GM18858 (cell line): ENCODE measurements around the gene ARHGAP42.
"Not testable (repeated sequence)": the region's sequence is repeated elsewhere in the genome, so short reads cannot be mapped to it uniquely, and the experiment has no call there.

ENCODE experiments used
- ATAC-seq: cut with Tn5 transposase; IDR thresholded peaks from one replicate; pipeline ENCODE4 v1.9.1; 2021; ENCODE audit not compliant: unreplicated experiment

ARHGAP42 gene

DNA sequence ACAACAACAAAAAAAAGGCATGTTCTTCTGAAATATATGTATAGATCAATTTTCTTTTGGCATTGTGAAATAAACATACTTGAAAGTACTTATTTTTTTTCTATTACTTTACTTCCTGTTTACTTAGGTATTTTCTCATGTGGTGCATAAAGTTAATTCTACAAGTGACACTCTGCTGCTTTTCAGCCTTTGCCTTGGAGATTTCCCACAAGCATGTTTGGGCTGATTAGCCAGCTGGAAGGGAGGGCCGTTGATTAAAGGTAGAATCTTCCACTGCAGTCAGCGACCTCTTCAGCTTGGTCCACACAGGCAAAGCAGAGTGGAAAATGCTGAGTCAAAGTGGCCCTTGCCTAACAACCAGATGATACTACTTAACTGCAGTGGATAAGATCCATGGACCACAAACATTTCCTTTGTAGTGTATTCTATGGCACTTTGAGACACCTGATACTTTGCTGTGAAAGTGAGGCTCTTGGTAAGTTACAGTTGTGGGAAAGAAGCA, 176.0 kb downstream of the ARHGAP42 start:
- ATAC-seq: peak; percentile 86

DNA sequence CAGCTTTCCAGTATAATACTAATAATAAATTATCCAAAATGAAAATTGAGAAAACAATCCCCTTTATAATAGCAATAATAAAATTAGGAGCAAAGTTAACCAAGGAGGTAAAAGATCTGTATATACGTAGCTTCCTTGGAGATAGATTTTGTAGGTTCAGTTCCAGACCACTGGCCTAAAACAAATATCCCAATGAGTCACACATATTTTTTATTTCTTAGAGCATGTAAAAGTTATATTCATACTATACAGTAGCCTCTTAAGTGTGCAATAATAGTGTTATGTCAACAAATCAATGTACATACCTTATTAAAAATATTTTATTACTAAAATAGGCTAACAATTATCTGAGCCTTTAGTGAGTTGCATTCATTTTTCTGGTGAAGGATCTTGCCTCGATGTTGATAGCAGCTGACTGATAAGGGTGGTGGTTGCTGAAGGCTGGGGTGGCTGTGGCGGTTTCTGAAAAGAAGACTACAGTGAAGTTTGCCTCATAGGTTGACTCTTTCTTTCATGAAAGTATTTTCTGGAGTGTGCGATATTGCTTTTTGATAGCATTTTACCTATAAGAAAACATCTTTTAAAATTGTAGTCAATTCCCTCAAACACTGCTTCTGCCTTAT, 178.5 kb downstream of the ARHGAP42 start:
- ATAC-seq: no peak

DNA sequence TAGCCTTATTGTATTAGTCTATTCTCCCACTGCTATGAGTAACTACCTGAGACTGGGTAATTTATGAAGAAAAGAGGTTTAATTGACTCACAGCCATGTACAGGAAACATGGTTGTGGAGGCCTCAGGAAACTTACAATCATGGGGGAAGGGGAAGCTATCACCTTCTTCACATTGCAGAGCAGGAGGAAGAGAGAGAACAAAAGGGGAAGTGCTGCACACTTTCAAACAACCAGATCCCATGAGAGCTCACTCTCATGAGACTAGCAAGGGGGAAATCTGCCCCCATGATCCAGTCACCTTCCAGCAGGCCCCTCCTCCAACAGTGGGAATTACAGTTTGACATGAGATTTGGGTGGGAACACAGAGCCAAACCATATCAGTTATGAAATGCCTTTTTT, 179.4 kb downstream of the ARHGAP42 start:
- no peak for ATAC-seq

DNA sequence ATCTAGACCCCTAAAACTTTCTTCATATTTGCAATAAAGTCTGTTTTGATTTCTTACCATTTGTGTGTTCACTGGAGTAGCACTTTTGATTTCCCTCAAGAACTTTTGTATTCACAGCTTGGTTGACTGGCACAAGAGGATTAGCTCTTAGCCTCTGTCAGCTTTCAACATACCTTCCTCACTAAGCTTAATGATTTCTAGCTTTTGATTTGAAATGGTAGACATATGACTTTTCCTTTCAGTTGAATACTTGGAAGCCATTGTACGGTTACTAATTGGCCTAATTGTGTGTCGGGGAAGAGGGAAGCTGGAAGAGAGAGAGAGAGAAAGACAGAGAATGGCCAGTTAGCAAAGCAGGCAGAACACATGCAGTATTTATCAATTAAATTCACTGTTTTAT, 180.5 kb downstream of the ARHGAP42 start:
- no peak for ATAC-seq

DNA sequence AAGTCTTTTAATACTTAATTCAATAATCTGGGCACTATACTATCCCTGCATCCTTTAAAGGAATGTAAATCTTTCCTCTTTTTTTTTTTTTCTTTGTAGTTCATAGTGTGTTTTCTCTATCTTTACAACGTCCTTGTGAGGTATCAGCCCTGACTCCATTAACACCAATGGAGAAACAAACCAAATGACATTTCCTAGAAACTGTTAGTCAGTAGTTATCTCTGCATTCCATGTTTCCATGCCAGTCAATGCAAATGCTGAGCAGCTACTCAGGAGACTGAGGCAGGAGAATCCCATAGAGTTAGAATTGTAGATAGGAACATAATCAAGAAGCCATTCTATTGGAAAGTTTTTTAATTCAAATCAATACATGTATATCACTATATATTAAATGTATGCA, 182.2 kb downstream of the ARHGAP42 start:
- no peak for ATAC-seq

DNA sequence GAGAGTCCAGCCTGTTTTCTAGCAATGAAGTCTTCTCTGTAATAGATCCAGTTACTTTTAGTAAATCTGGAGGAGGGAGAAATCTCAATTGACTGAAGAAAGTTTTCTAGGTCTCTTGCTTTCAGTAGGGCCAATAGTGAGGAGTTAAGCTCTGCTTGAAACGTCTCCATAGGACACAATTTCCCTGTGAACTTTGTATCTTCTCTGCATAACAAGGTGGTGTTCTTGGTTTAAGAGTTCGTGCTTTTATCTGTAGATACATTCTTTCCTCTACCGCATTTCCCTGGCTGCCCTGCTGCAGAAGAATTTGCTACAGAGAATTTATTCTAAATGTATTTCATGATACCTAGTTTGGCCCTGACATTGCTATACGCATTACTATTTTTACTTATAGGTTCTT, 183.1 kb downstream of the ARHGAP42 start:
- no peak for ATAC-seq

DNA sequence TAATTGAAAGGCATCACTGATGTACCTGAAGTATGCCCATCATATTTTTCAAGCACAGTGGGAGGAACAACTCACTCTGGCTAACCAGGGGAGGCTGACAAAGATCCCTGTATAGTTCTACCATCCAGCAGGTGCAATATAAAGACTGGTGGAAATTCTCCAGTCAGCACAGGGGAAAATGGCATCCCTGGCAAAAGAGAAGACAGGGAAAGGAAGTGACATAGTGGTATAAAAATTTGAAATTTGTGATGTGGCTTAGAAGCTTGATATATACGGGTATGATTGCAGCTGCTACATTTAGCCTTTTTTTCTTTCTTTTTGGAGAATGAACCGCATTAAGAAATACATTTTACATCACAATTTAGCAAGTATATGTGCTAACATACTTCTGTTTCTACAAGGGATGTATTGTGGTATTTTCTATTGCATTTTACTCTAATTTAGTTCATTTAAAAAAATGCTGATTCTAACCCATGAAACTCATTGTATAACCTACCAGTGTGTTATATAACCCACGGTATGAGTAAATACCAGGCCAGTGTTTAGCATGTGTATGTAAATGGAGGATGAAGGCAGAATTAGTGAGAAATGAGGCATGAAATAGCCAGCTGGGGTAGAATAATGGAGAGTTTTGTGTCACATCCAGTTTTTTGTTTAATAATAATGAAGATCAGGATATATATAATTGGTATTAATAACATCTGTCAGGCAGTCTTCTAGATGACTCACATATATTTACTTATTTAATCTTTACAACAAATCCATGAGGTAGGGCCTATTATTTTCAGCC, 186.1 kb downstream of the ARHGAP42 start:
- no peak for ATAC-seq

DNA sequence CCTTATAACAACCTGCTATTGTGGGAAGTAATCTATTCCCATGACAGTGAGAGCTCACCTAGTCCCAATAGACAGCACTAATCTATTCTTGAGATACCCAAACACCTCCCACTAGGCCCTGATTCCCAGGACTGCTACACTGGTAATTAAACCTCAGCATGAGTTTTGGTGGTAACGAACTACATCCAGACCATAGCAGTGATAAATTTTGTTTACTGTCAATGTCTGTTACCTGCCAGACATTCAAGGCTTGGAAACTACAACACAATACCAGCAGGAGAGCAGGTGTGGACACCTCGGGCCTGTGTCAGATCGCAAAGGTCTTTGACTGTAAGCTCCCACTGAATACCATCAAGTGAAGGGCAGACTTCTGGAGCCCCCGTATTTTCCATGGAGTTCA, 187.1 kb downstream of the ARHGAP42 start:
- no peak for ATAC-seq

DNA sequence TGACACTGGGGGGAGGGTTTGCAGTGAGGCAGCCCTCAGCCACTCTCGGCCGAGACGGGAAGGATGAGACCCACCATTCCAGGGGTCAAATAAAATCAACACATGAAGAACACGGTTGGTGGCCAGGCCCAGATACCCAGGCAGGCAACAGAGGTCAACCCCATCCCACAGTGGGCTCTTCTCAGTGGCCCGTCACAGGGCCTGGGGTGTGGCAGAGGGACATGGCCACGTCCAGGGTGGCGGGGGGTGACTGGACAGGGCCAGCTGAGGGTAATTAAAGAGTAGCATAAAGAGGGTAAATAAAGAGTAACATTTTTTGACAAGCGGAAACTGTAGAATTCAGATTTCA, 188.4 kb downstream of the ARHGAP42 start:
- no peak for ATAC-seq

DNA sequence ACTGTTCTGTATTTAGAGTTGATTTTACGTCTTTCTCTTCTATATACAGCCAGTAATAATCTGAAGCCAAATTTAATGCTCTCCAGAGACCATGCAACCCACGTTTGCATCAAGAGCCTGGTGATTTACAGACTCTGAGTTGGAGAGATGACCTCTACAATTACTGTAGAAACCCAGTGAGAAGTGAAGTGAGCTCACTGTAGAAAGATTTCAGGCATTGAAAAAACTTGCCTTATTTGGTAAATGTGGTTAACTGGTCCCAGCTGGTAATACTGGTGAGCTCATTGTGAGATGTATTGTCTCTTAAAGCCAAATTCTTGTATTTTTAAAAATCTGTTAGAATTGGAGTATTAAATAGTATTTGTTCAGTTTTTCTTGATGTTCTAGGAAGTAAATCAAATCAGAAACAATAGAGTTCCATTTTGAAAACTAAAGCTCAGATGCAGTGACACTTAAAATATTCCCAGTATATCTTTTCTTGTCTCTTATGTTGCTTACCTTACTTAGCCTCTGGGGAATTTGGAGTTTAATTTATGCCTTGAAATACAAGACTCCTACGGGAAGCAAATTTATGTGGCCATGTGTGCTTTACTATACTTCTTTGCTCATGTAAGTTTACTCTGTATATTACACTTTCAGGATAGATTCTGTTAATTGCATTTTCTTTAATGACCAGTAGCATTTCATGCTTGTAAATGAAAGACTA, 189.9 kb downstream of the ARHGAP42 start:
- peak; percentile 93 for ATAC-seq

DNA sequence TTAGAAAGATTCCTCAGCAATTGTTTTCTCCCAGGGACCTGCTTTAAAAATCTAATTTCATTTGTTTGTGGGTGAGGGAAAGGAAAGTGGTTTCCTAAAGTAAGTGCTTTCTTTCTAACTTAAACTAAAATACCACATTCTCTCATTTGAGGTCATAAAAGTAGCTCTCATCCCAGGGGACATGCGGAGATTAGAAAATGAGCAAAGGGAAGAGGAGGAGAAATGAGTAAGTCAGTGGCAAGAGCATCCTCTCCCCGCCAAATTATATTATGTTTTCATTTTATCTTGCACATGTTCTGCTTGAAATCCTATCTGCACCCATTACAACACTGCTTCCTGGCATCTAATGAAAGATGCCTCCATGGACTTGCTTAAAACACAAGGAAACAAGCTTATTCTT, 191.4 kb downstream of the ARHGAP42 start:
- ATAC-seq: no peak

DNA sequence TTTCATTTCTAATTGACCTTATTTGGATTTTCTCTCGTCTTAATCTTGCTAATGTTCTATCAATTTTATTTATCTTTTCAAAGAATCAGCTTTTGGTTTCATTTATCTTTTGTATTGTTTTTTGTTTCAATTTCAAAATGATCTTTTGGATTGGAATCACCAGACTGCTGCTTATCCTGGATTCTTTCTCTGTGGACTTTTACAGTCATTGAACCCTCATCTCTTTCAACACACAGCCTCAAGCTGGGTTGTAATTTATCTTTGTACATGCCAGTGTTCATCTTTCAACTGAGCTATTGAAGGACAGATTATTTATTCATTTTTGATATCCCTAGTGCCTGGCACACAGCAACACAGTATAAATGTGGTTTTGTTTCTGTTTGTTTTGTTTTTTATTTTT, 195.9 kb downstream of the ARHGAP42 start:
- ATAC-seq: no peak

DNA sequence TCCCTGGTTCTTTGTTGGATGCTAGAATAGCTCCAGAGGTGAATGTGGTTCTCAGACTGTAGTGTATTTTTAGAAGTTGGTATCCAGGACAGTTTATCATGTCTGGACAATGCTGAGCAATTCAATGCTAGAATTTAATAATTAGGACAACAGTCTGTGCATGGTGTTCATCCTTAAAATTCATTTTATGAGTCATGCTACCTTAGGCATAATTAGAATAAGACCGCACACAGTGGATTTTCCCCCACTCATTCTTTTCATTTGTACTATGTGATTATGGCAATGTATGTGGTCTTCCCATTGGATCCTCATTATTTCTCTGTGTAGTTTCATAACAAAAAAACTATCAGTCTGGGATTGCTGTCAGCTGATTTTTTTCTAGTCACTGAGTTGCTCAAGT, 196.7 kb downstream of the ARHGAP42 start:
- ATAC-seq: no peak

DNA sequence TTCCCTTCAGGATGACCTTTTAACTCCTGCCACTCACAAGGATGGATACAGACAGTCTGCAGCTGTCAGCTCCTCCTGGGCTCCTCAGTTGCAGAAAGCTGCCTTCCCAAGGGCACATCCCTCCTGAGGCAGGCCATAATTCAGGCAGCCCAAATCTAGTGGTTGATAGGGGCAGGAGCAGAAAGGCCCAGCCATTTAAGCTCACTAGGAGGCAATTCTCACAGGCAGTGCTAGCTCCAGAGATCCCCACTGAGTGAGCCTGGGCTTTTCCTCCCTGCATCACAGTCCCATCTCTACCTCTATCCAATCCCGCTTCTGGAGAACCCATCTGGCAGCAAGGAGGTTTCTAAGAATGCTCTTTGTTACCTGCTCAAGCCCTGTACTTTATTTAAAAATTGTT, 200.6 kb downstream of the ARHGAP42 start:
- ATAC-seq: no peak

DNA sequence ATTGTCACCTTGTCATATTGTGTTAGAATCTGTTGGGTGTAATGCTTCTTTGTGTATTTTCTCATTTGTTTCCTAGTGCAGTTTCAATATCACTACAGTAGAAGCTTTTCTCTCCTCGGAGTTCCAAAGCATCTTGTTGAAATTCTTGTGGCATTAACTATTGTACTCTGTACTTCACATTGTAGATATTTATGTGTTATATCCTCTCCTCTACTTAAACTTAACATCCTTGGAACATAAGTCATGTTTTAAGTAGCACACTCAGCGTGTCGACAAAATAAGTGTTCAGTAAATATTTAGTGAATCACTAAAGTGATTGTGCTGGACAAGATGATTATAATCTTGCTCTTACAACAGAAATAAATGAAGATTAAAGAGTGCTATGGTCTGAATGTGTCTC, 201.7 kb downstream of the ARHGAP42 start:
- no peak for ATAC-seq

DNA sequence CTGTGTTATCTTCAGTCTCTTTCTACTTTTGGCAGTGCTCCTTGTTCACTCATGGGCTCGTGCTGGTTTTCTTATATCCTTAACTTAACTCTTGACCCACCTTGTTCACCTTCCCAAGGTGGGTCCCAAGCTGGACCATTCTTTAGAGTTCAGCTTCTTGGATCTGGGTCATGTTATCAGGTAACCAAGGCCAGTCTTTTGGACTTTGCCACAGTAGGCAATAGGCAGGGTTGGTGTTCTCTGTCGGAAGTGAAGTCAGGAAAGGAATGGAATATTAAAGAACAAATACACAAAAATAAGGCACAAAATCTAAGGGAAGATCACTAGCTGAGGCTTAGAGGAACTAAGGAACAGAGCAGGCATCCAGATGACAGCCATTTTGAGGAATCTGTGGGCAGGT, 202.7 kb downstream of the ARHGAP42 start:
- no peak for ATAC-seq

DNA sequence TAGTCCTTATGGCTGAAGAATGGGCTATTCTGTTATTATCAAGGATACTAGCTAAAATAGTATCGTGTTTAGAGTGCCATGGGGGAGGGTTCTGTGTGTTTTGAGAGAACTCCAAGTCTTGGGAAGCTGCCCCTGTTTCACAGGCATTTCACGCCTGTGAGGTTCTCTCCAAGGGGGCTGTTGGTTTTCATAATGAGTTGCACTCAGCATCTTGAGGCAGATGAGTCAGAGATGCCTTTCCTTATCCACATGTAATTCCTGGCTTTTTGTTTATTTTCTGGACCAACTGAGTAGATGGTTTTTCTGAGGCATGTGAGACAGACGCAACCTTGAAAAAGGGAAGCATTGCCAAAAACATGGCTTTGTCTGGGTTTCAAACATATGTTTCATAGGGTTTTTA, 203.7 kb downstream of the ARHGAP42 start:
- ATAC-seq: no peak

DNA sequence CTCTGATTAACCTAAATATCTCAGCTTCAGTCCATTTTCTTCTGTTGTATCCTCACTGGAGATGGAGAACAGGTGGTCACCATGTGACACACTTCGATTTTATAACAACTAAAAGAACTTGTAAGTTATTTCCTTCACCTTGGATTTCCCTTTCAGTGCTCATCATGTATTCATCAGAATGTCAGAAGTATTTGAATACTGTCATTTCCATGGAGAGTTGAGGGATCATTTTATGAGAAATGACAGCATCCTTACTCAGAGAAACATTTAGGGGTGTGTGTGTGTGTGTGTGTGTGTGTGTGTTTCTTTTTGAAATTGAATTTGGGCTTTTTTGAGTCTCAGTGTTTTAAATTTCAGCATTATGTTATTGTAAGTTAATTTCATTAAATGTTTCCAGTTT, 205.8 kb downstream of the ARHGAP42 start:
- ATAC-seq: no peak

DNA sequence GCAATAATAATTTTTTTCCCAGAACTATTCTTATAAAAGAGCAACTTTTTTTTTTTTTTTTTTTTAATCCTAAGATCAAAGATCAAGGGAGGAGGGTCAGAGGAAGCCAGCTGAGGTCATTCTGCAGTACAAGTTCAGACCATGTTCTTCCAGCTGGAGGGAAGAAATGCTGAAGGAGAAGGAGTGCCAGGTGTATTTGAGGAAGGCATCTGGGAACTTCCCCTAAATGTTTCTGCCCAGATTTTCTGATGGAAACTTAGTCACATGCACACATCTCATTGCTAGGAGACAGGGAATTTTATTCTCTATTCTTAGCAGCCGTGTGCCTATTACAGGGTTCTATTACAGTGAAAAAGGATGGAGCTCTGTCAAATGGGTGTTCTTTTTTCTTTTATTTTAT, 208.4 kb downstream of the ARHGAP42 start:
- ATAC-seq: no peak

DNA sequence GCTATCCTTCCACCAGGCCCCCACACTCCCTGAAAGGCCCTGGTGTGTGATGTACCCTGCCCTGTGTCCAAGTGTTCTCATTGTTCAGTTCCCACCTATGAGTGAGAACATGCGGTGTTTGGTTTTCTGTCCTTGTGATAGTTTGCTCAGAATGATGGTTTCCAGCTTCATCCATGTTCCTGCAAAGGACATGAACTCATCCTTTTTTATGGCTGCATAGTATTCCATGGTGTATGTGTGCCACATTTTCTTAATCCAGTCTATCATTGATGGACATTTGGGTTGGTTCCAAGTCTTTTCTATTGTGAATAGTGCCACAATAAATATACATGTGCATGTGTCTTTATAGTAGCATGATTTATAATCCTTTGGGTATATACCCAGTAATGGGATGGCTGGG, 208.9 kb downstream of the ARHGAP42 start:
- not testable (repeated sequence) for ATAC-seq

DNA sequence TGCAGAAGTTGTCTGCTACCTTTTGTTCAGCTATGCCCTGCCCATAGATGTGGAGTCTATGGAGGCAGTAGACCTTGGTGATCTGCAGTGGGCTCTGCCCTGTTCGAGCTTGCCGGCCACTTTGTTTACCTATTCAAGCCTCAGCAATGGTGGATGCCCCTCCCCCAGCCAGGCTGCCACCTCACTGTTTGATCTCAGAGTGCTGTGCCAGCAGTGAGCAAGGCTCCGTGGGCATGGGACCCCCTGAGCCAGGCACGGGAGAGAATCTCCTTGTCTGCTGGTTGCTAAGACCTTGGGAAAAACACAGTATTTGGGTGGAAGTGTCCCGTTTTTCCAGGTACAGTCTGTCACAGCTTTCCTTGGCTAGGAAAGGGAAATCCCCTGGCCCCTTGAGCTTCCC, 214.4 kb downstream of the ARHGAP42 start:
- ATAC-seq: not testable (repeated sequence)
